Stomach (tissue), 4 donors: Measurements from ENCODE around the gene PRSS16.

Experiments used
- CTCF ChIP-seq, 7 experiments: fragments of 450-650 bp in 4 of 7; fragments of 200-600 bp in 3 of 7; sonication (generic) in 3 of 7; IDR thresholded peaks; one replicate each; pipeline ENCODE4 v1.5.1; 2016 to 2019; ENCODE audit warnings: antibody characterized with exemption in 7 of 7, control low read depth in 2 of 7, mild to moderate bottlenecking in 1 of 7
- POLR2A ChIP-seq, 4 donors: fragments of 450-650 bp; IDR thresholded peaks; one replicate each; pipeline ENCODE4 v1.6.1; 2016; ENCODE audit warnings: antibody characterized with exemption in 4 of 4, control low read depth in 2 of 4, mild to moderate bottlenecking in 1 of 4, moderate library complexity in 1 of 4
- POLR2AphosphoS5 ChIP-seq, 3 donors: sonication (generic); formaldehyde crosslinking; IDR thresholded peaks; one replicate each; pipeline ENCODE4 v1.6.1; 2016; ENCODE audit warnings: antibody characterized with exemption in 3 of 3

DNA sequence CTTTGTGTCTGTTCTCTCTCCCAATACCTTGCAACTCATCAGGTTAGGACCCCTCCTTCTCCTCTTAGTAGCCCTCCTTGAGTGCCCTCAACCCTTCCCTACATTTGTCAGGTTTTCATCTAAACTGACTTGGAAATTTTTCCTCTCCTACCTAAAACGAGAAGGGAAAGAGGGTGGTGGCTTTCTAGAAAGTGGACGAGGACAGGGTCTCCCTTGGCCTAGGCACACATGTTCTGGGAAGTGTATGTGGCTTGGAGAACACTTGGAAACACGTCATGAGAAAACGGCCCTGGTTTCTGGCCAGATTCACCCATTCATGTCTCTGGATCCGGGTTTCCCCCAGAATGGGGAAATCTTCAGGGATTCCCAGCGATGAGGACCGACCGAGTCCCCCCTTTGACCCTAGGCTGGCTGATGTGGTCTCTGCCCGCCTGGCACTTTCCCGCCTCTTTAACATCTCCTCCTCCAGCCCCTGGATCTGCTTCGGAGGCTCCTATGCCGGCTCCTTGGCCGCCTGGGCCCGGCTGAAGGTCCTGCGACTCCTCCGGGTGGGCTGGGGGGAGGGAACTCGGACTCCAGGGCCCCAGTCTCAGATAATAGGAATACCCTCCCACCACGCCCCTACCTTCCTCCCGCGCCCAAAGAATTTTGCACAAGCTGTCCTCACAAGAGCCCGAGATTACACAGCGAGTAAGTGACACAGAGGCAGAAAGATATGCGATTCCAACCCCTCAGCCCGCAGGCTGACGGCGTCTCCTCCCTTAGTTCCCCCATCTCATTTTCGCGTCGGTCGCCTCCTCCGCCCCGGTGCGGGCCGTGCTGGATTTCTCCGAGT lies 3.0 kb downstream of the PRSS16 start:
- TF ChIP-seq POLR2A (IDR thresholded peaks at IDR 0.05) (no peak), CTCF (IDR thresholded peaks at IDR 0.05) (no peak), POLR2AphosphoS5 (IDR thresholded peaks at IDR 0.05) (peak in 1 of 3 donors; percentile 52)
